ENCODE data around the gene HCLS1.
"Not testable (repeated sequence)": the region's sequence is repeated elsewhere in the genome, so short reads cannot be mapped to it uniquely, and the experiment has no call there.

The HCLS1 gene

DNA sequence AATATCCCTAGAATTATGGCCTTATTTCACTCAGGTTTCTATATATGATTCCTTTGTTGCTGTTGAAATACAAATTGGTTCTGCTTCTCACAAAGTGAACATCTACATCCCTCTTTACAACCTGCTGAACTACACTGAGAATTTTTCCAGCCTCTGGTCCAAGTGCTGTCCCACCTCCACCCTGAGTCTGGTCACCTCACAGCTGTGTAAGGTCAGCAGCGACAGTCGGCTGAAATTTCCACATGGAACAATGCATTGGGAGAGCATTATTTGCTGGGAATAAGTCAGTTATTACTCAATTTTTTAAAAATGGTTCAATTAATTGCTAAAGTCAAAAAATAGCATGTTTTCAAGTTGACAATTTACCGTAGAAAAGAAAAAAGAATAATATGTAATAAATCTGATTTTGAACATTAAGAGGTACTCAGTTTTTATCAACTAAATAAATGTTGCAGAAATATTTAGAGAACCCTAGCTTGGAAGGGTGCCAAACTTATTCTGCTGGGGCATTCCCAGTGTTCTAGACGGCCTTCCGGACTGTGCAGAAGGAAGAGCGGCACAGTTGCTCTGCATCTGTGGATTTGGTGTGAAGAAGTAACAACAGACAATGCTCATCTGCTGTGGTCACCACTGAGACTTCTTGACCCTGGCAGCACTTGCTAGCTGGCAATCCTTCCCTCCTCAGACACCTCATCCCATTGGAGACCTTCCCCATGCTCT is 1.8 kb downstream of the HCLS1 start:
- no peak for DNase-seq (ENCODE audit: low read depth)

DNA sequence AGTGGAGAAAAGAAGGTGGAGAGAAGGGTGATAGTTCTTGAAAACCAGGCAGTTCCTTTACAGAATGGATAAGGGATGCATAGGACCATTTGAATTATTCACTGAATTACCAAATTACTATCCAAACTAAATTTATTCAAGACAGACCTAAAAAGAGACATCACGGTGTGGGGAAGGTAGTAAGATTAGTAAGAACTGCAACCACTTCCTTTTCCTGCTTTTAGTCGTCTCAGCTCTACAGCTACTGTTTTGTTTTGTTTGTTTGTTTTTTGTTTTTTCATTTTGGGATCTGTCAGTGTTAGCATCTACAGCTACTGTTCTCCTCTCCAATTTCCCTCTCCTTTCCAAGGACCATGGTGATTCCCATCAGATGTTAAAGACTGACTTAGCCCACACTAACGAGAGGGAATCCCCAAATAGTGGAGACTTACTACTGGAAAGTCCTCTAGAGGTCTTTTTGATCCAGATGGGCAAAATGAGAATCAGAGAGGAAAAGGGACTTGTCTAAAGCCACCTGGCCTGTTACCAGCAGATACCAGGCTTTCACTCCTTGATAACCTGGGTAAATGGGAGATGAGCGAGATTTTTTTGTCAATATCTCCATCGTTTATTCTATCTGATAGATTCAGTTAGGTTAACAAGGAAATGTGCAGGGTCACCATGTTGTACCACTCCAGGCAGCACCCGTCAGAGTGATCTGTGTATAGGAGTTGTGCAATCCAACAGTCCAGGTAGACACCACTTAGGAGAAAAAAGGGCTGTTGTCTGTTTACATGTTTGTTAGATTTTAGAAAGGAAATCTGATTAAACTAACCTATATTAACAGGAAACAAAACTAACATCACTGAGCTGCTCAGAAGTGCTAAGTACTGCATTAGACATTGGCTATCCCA is 6.0 kb downstream of the HCLS1 start:
- DNase-seq (ENCODE audit: low read depth): no peak

DNA sequence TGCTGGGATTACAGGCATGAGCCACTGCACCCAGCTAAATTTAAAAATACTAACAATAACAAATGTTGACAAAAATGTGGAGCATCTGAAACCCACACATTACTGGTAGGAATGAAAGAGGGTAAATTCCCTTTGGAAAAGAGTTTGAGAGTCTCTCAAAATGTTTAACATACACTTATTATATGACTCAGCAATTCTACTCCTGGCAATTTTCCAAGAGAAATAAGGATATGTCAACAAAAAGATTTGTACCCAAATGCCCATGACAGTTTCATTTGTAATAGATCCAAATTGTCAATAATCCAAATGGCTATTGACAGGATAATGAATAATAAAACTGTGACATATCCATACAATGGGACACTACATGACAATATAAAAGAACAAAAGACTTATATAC is 9.0 kb downstream of the HCLS1 start:
- DNase-seq (ENCODE audit: low read depth): no peak

DNA sequence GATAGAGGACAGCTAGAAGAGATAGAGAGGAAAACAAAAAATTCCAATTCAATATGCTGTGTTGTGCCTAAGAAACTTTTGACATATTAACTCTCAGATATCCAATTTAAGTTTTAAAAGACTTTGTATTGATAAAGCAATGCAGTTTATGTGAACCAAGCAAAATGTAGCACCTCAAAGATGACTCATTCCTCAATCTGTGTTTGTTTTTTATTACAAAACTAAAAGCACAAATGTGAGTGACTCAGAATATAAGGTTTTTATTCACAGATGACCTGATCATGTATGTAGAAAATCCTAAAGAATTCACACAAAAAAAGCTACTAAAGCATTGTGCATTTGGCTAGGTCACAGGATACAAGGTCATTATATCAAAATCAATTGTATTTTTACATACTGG is 11.1 kb downstream of the HCLS1 start:
- no peak for DNase-seq (ENCODE audit: low read depth)

DNA sequence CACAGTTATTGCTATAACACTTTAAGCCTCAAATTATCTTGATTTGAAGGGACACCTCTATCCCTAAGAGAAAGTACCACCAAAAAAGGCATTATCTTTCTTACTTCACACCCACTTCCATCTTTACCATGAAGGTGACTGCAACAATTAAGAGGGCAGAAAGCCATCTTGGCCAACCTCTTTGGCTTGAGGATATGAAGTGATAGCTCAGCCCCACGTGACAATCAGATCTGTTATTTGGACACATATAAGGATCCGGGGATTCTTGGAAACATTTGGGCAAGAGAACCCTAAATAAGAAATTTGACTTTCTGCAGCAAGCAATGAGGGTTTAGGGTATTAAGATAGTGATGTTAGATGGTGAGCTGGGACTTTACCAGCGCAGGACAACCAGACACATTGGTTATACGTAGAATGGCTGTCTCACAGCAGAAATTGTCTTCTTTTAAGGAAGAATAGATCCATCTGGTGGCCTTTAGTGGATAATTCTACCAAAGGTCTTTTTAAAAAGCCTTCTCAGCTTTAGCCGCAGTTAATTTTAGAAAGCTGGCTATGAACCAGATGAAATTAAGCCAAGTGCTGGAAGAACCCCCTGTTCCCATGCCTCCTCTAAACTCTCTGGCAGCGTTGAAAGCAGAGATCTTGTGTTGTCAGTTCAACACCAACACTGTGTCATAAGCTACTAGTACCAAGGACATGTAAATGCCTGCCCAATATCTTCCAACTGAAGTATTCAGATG is 12.3 kb downstream of the HCLS1 start:
- DNase-seq (ENCODE audit: low read depth): no peak

DNA sequence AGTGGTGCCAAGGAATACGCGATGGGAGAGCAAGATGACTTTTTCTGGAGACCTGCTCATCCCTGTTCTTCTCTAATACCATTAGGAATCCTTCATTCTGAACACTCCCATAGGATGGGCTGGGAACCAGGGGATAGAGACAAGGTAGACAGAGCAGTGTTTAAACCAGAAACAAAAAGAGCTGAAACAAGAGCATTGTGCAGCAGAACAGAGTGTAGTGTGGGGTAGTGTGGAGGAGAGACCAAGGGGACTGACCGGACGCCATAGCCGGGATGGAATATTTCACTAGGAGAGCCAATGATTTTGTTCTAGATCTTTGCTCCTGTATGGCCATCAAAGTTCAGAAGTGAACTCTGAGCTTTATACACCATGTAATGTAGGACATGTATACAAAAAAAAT is 15.6 kb downstream of the HCLS1 start:
- DNase-seq (ENCODE audit: low read depth): no peak

DNA sequence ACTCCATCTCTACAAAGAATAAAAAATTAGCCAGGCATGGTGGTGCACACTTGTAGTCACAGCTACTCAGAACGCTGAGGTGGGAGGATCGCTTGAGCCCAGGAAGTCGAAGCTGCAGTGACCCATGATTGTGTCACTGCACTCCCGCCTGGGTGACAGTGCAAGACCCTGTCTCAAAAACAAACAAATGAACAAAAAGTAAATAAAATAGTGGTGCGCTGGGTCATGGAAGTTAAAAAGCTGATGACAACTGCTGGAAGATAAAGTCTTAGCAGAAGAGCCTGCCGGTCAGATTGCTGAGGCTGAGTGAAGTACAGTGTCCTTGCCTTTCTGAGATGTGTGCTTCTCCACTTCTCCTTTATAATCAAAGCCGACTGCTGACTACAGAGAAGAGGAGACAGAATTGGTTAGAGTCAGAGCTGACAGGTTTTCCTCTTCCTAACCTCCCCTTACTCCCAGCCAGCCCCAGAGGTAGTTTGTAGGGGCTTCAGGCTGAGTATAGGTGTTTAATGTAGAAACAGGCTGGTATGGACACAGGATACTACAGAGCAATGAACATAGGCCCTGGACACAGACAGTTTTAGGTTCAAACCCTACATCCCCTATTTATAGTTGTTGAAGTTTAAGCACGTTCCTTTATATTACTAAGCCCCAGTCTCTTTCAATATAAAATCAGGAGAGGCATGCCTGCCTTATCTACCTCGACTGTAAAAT is 17.9 kb downstream of the HCLS1 start:
- no peak for DNase-seq (ENCODE audit: low read depth)

DNA sequence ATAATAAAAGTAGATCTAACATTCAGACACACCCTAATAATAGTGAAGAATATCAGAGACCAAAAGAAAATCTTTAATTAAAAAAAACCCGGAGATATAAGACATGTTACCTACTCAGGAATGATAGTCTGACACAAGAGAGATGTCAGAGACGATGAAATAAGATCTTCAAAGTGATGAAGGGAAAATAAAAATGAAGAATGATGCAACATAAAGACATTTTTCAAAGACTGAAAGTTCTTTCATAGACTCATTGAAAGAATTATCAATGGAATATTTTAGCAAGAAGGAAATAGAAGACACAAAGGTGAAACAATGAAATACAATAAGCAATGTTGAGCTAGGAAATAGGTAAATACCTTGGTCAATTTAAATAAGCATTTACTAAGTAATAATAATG is 19.6 kb downstream of the HCLS1 start:
- DNase-seq (ENCODE audit: low read depth): no peak

DNA sequence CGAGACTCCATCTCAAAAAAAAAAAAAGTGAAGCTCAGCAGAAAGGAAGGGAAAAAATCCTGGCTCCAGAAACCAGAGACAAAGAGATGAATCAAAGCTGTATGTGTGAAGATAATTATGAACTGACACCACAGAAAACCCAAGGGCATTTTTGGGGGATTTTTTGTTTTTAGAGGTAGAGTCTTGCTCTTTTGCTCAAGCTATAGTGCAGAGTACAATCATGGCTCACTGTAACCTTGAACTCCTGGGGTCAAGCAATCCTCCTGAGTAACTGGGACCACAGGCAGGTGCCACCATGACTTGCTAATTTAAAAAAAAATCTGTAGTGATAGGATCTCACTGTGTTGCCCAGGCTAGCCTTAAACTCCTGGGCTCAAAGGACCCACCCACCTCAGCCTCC is 22.8 kb downstream of the HCLS1 start:
- DNase-seq (ENCODE audit: low read depth): no peak

DNA sequence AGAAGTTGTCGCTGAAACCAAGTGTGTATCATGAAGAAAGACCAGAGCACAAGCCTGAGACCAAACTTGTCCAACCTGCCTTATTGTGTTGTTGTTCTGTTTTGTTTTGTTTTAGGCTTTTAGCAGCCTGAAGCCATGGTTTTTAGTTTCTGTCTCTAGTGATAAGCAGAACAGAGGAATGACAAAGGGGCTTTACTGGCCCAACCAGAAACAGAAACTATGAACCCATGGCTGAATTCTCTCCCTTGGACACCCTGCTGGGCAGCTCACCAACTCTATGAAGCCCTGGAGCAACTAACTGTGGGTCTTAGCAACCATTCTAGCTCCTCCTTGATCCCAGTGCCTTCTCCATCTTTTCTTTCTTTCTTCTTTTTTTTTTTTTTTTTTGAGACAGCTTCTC is 30.3 kb downstream of the HCLS1 start:
- no peak for DNase-seq (ENCODE audit: low read depth)

DNA sequence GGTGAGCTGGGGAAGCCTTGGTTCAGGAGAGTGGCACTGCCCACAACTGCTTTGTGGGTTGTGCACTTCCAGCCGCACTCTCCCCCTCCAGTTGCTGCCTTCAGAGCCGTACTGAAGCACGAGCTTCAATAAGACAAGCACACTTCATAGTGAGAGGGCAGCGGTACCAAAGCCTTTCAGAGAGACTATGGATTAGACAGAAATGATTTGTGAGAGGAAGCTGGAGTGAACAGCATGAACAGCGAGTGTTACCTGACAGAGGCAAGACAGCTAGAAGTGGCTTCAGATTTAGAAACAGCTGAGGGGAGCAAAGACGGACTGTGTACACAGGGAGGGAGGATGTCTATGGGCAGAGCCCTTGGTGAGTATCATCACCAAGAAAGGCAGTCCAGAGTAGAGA is 31.1 kb downstream of the HCLS1 start:
- DNase-seq (ENCODE audit: low read depth): no peak

DNA sequence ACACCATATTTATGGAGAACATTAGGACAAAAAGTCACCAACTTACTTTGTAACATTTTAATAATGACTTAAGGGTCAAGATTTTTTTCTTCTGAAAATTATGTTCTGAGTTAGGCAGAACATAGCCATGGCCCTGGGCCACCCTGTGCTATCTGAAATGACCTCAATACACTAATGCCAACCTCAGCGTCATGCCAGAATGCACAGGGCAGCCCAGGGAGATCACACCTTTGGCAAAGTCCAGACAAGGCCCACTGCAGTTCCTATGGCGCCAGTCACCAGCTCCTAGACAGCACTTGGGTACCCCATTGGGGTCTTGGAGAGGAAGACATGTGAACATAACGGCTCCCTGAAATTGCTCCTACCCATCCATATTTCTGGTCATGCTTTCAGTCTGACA is 33.1 kb downstream of the HCLS1 start:
- no peak for DNase-seq (ENCODE audit: low read depth)

DNA sequence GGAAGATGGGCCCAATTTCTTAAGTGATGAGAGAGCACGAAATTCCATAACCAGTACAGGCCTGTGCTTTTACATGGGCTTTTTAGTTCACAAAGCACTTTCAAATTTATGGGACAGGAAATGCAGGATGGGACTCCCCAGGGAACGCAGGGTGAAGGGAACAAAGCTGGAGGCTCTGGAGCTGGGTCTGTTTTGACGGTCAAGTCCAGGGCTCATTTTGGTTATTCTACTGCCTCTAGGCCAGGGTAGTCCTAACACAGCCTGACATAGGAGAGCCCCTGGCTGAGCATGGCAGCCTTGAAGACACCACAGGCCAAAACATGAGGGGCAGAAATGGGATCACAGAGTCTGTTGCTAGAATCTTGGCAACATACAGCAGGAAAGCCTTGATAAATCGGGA is 33.5 kb downstream of the HCLS1 start:
- DNase-seq (ENCODE audit: low read depth): no peak

DNA sequence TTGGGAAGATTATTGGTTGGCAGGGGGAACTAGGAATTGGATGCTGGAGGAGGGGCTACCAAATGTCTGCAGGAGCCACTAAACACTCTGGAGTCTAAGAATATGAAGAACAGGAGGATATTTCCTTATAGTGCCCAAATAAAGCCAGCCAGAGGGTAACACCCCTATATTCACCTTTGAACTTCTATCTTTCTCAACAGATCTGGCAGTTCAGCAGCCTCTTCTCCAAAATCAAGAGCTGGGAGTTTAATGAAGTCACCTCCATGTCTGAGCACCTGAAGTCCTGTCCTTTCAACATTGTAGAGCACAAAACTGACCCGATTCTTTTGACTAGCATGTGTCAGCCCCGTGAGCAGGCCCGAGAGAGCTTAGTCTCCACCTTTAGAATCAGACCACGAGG is 34.2 kb downstream of the HCLS1 start:
- no peak for DNase-seq (ENCODE audit: low read depth)

DNA sequence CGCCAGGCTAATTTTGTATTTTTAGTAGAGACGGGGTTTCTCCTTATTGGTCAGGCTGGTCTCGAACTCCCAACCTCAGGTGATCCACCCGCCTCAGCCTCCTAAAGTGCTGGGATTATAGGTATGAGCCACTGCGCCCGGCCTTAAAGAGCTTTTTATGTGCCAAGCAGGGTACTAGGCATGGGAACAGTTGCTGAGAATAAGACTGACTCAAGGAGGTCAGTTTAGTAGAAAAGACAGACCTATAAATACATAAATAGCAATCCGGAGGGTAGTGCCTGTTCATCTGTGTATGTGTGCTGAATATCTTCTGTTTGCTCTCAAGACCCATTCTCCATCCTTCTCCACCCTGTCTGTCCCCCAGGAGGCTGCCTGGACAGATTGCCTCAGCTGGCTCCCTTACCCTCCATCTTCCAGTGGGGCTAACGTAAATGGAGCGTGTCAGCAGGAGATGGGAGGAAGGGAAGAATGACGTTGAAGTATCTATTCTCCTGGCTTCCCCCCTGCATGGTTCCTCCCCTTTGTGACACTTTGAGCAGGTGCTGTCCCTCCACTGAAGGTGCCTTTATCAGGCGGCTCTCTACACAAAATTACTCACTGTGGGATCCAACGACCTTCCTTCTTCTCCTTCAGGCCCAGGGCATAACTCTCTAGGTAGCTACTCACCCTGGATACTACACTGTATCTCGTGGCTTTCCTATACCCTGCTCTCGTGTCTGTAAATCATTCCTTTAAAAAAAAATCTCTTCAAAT is 36.4 kb downstream of the HCLS1 start:
- DNase-seq (ENCODE audit: low read depth): no peak

DNA sequence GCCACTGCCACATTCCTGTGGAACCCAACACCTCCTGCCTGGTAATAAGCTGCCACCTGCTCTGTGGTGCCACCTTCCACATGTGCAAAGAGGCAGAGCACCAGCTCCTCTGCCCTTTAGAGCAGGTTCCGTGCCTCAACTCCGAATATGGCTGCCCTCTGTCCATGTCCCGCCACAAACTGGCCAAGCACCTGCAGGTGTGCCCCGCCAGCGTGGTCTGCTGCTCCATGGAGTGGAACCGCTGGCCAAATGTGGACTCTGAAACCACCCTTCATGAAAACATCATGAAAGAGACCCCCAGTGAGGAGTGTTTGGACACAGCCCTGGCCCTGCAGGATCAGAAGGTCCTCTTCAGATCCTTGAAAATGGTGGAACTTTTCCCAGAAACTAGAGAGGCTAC is 39.2 kb downstream of the HCLS1 start:
- no peak for DNase-seq (ENCODE audit: low read depth)

DNA sequence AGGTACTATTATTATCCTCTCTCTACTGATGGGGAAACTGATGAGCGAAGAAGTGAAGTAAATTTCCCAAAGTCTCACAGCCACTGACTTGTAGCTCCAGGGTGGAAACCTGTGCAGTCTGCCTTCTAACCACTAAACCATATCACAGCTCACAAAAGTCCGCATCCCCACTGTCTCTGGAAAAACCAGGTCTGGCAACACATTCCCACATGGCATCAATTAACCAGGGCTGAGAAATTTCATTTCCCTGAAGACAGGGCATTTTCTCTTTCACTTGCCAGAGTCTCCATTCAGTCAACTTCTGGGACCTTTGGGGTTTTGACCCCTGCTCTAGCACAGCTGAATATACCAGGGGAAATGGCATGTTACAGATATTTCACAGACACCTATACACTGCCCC is 41.0 kb downstream of the HCLS1 start:
- DNase-seq (ENCODE audit: low read depth): no peak

DNA sequence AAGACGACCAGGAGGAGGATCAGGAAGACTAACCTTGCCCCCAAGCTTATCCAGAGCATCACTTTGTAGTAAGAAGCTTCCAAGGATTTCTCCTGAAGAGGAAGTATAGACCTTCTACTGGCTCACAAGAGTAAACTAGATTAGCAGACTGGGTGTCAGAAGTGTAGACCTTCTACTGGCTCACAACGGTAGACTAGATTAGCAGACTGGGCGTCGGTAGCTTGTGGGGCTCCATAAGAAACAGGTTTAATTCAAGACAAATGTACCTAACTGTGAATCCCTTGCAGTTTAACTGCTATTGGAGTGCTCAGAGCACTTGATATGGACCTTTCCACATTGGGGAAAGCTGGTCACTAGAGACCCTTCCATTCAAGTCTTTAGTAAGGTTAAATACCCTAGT is 54.6 kb downstream of the HCLS1 start:
- no peak for DNase-seq (ENCODE audit: low read depth)

DNA sequence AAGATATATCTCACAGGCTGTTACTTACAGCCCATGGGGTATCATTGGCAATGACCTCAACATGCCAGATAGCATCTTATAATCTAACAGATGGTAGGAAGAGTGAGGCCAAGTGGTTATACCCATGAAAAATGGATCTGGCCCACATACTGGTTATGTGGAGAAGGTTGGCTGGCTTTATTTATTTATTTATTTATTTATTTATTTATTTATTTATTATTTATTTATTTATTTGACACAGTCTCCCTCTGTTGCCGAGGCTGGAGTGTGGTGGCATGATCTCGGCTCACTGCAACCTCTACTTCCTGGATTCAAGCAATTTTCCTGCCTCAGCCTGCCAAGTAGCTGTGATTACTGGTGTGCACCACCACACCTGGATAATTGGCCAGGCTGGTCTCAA is 55.9 kb downstream of the HCLS1 start:
- DNase-seq (ENCODE audit: low read depth): no peak

DNA sequence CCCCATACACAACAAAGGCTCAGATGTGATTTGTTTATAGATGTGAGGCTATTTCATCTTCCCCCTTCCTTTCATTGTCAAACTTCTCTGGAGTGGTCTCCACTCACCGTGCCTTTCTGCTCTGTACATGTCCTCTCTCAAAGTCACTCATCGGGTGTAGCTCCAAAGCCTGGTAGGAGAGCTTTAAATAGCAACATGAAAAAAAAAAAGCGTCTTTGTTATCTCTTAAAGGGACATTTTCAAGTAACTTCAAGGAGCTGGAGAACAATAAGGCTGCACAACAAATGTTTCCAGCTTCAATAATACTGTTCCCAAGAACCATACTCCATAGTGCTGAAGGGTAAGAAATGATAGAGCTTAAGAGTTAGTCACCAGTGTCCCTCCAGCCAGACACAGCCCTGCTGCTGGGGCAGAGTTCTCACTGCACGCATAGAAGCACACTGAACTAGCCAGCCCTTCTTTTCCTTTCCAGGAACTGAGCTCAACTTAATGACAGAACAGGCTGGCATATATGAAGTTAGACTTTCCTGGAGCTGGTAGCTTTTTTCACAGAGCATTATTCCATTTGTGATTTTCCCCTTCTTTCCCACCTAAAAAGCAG is 59.4 kb downstream of the HCLS1 start:
- DNase-seq (ENCODE audit: low read depth): no peak

DNA sequence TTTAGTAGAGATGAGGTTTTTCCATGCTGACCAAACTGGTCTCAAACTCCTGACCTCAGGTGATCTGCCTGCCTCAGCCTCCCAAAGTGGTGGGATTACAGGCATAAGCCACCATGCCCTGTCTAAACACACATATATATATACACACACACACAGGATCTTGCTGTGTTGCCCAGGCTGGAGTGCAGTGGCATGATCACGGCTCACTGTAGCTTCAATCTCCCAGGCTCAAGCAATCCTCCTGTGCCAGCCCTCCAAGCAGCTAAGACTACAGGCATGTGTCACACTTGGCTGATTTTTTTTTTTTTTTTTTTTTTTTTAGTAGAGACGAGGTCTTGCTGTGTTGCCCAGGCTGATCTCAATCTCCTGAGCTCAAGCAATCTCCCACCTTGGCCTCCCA is 60.8 kb downstream of the HCLS1 start:
- not testable (repeated sequence) for DNase-seq (ENCODE audit: low read depth)
